ENCODE results near the gene MEGF10. TPM values are rescaled to one million over a fixed set of nuclear protein-coding genes. Genes with fewer than 3 reads are reported as not detected.

The MEGF10 gene
- total and polyA plus RNA-seq, 10 donors, result 0.02 to 2.2 (median 0.22) TPM

DNA sequence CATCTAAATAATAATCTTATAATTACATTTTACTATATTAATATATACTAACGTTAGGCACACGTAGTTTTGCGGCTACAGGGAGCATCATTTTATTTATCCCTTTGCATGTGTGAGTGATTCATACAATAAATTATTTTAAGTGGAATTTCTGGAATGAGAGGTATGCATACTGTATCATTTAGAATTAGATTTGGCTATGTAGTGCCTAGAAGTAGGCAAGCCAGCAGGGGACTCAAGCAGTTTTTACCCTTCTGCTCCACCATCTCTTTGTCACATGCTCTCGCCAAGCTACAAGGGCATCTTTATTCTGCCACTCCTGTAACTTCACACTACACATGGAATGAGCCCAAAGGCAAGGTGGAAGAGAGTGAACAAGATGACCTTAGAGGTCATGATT, 60.8 kb downstream of the MEGF10 start:
- 90 to 96% (median 94%) methylated on average over 4 of the region's 4 CpGs for WGBS, 5 donors
- TF ChIP-seq POLR2A (IDR thresholded peaks at IDR 0.05), result no peak
- no peak for TF ChIP-seq POLR2AphosphoS5 (IDR thresholded peaks at IDR 0.05)
- TF ChIP-seq, protein P1, sequence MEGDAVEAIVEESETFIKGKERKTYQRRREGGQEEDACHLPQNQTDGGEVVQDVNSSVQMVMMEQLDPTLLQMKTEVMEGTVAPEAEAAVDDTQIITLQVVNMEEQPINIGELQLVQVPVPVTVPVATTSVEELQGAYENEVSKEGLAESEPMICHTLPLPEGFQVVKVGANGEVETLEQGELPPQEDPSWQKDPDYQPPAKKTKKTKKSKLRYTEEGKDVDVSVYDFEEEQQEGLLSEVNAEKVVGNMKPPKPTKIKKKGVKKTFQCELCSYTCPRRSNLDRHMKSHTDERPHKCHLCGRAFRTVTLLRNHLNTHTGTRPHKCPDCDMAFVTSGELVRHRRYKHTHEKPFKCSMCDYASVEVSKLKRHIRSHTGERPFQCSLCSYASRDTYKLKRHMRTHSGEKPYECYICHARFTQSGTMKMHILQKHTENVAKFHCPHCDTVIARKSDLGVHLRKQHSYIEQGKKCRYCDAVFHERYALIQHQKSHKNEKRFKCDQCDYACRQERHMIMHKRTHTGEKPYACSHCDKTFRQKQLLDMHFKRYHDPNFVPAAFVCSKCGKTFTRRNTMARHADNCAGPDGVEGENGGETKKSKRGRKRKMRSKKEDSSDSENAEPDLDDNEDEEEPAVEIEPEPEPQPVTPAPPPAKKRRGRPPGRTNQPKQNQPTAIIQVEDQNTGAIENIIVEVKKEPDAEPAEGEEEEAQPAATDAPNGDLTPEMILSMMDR (IDR thresholded peaks at IDR 0.05 in 8 of 11, conservative IDR thresholded peaks at IDR 0.05 in 3 of 11), result no peak
- no peak overlapping the region for H3K27ac ChIP-seq
- H3K4me1 ChIP-seq, result no peaks in the 10 kb centered on the region
- no peaks in the 10 kb centered on the region for H3K9me3 ChIP-seq
- H3K27me3 ChIP-seq (replicated peaks in 1 of 7), result no peaks in the 10 kb centered on the region
- DNase-seq, result no peak
- intact Hi-C loops (cut with DNase I; ENCODE audit: low total_unique reads), result no loop called here
- H3K4me3 ChIP-seq, result no peak overlapping the region
- no peaks in the 10 kb centered on the region for H3K36me3 ChIP-seq

DNA sequence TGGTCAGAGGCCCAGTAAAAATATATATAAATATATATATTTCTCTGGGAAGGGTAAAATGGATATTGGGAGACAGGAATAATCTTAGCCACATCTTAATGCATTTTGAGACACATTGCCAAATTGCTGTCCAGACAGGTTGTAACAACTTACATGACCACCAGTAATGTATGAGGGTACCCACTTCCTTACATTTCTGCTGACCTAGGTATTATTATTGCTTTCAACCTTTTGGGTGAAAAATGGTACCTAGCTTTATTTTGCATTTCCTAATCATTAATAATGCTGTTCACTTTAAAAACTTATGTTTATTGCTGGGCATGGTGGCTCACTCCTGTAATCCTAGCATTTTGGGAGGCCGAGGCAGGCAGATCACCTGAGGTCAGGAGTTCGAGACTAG, 61.5 kb downstream of the MEGF10 start:
- no peak for DNase-seq
- WGBS, 5 donors, result 91 to 98% (median 92%) methylated on average over 2 of the region's 2 CpGs
- no peaks in the 10 kb centered on the region for H3K27me3 ChIP-seq (replicated peaks in 1 of 7)
- H3K4me1 ChIP-seq, result no peaks in the 10 kb centered on the region
- no peak overlapping the region for H3K4me3 ChIP-seq
- no peak for TF ChIP-seq POLR2A (IDR thresholded peaks at IDR 0.05)
- no peak for TF ChIP-seq POLR2AphosphoS5 (IDR thresholded peaks at IDR 0.05)
- TF ChIP-seq, protein P1 (IDR thresholded peaks at IDR 0.05 in 8 of 11, conservative IDR thresholded peaks at IDR 0.05 in 3 of 11), result no peak
- intact Hi-C loops (cut with DNase I; ENCODE audit: low total_unique reads), result no loop called here
- H3K27ac ChIP-seq, result no peak overlapping the region
- H3K36me3 ChIP-seq, result no peaks in the 10 kb centered on the region
- H3K9me3 ChIP-seq, result no peaks in the 10 kb centered on the region

GRCh38 chr5:127353327-127353726, 62.7 kb downstream of the MEGF10 start:
- intact Hi-C loops (cut with DNase I; ENCODE audit: low total_unique reads), result no loop called here
- no peaks in the 10 kb centered on the region for H3K36me3 ChIP-seq
- DNase-seq, result no peak
- H3K4me3 ChIP-seq, result no peak overlapping the region
- H3K27ac ChIP-seq, result no peak overlapping the region
- no peaks in the 10 kb centered on the region for H3K27me3 ChIP-seq (replicated peaks in 1 of 7)
- no peaks in the 10 kb centered on the region for H3K4me1 ChIP-seq
- TF ChIP-seq, protein P1 (IDR thresholded peaks at IDR 0.05 in 8 of 11, conservative IDR thresholded peaks at IDR 0.05 in 3 of 11), result no peak
- WGBS, 5 donors, result 87 to 94% (median 92%) methylated on average over 5 of the region's 5 CpGs
- no peaks in the 10 kb centered on the region for H3K9me3 ChIP-seq

DNA sequence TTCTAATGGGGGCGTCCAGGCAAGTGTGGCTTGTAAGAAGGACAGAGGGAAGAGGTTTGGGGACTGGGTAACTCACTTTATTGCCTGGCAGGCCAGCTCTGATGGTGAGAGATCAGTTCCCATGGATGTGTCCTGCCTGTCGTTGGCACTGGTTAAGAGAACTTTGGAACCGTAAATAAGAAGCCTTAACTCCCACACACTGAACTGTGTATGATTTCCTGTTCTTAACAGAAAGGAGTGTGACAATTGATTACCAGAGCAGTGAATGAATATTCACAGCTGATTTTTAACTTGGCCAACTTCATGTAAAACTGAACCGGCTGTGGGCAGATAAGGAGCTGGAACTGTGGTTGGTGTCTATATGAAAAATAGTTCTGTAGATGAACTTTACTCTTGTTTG, 63.2 kb downstream of the MEGF10 start:
- Histone ChIP-seq H3K9me3 (no peaks in the 10 kb centered on the region), H3K36me3 (no peaks in the 10 kb centered on the region), H3K27me3 (replicated peaks in 1 of 7) (no peaks in the 10 kb centered on the region), H3K4me1 (no peaks in the 10 kb centered on the region), H3K4me3 (no peak overlapping the region), H3K27ac (no peak overlapping the region)
- 57 to 73% (median 66%) methylated on average over 4 of the region's 4 CpGs for WGBS, 5 donors
- intact Hi-C loops (cut with DNase I; ENCODE audit: low total_unique reads), result no loop called here
- no peak for DNase-seq
- TF ChIP-seq POLR2AphosphoS5 (IDR thresholded peaks at IDR 0.05) (no peak), POLR2A (IDR thresholded peaks at IDR 0.05) (no peak)
- TF ChIP-seq, protein P1 (IDR thresholded peaks at IDR 0.05 in 8 of 11, conservative IDR thresholded peaks at IDR 0.05 in 3 of 11), result no peak

All from spleen (tissue), 11 donors.